ENCODE results near the gene LIN28A.

The LIN28A gene

DNA sequence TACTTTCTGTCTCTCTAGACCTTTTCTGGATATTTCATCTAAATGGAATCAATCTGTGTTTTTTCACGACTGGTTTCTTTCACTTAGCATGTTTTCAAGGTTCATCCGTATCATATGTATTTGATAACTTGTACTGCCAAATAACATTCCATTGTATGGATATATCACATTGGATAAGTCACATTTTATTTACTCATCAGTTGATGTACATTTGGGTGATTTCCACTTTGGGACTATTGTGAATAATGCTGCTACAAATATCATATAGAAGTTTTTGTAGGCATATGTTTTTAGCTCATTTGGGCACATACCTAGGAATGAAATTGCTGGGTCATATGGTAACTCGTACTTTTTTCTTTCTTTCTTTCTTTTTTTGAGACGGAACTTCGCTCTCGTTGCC is 68.4 kb downstream of the LIN28A start:
- TF ChIP-seq, protein P1, sequence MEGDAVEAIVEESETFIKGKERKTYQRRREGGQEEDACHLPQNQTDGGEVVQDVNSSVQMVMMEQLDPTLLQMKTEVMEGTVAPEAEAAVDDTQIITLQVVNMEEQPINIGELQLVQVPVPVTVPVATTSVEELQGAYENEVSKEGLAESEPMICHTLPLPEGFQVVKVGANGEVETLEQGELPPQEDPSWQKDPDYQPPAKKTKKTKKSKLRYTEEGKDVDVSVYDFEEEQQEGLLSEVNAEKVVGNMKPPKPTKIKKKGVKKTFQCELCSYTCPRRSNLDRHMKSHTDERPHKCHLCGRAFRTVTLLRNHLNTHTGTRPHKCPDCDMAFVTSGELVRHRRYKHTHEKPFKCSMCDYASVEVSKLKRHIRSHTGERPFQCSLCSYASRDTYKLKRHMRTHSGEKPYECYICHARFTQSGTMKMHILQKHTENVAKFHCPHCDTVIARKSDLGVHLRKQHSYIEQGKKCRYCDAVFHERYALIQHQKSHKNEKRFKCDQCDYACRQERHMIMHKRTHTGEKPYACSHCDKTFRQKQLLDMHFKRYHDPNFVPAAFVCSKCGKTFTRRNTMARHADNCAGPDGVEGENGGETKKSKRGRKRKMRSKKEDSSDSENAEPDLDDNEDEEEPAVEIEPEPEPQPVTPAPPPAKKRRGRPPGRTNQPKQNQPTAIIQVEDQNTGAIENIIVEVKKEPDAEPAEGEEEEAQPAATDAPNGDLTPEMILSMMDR (IDR thresholded peaks at IDR 0.05; ENCODE audit: insufficient read depth, missing control alignments) = no peak
- DNase-seq (ENCODE audit: insufficient read length, low spot score) (no peak), FAIRE-seq (no peak)
